H9 (cell line): ENCODE data around the gene CSF1. TPM values are rescaled to one million over a fixed set of nuclear protein-coding genes. Genes with fewer than 3 reads are reported as not detected.

ENCODE experiments used
- DNase-seq: peaks from one replicate; pipeline ENCODE4 v3.0.0-alpha.2; 2017
- H2AFZ ChIP-seq: one replicate; pipeline ENCODE4 v1.6.1; 2013; ENCODE audit warnings: mild to moderate bottlenecking, low read length, control low read depth, moderate library complexity
- H2AK5ac ChIP-seq: 2 replicates; pipeline ENCODE4 v1.6.1; 2013; ENCODE audit warnings: low read length, control low read depth, mixed read lengths; ENCODE audit not compliant: insufficient read length
- H2BK120ac ChIP-seq: one replicate; pipeline ENCODE4 v1.6.1; 2013; ENCODE audit warnings: low read depth, mild to moderate bottlenecking, low read length, control low read depth, inconsistent platforms; ENCODE audit not compliant: poor library complexity, severe bottlenecking
- H2BK12ac ChIP-seq: 2 replicates; pipeline ENCODE4 v1.6.1; 2013; ENCODE audit warnings: low read length, control low read depth, mixed read lengths, low read depth; ENCODE audit not compliant: insufficient read length
- H2BK15ac ChIP-seq: 2 replicates; pipeline ENCODE4 v1.6.1; 2013; ENCODE audit warnings: low read depth, low read length, control low read depth
- H2BK20ac ChIP-seq: one replicate; pipeline ENCODE4 v1.6.1; 2013; ENCODE audit warnings: low read depth, mild to moderate bottlenecking, low read length, control low read depth, inconsistent platforms; ENCODE audit not compliant: poor library complexity, severe bottlenecking
- H2BK5ac ChIP-seq: 2 replicates; pipeline ENCODE4 v1.6.1; 2013; ENCODE audit warnings: low read length, control low read depth, mixed read lengths; ENCODE audit not compliant: insufficient read length
- H3K14ac ChIP-seq: 2 replicates; pipeline ENCODE4 v1.6.1; 2013; ENCODE audit warnings: low read length, control low read depth; ENCODE audit not compliant: insufficient read depth
- H3K18ac ChIP-seq: 2 replicates; pipeline ENCODE4 v1.6.1; 2013; ENCODE audit warnings: low read depth, mild to moderate bottlenecking, mixed read lengths, low read length, control low read depth; ENCODE audit not compliant: insufficient read length
- H3K23ac ChIP-seq: 2 replicates; pipeline ENCODE4 v1.6.1; 2013; ENCODE audit warnings: low read length, control low read depth, mixed read lengths, low read depth; ENCODE audit not compliant: insufficient read length
- H3K23me2 ChIP-seq: 2 replicates; pipeline ENCODE4 v1.6.1; 2013; ENCODE audit warnings: low read depth, mild to moderate bottlenecking, mixed read lengths, low read length, control low read depth; ENCODE audit not compliant: insufficient read length, poor library complexity, severe bottlenecking
- H3K27ac ChIP-seq: 2 replicates; pipeline ENCODE4 v1.5.1; 2013; ENCODE audit warnings: low read length, control low read depth, mixed read lengths, low read depth; ENCODE audit not compliant: insufficient read length
- H3K27me3 ChIP-seq: 2 replicates; pipeline ENCODE4 v1.6.1; 2013; ENCODE audit warnings: low read length, control low read depth, inconsistent platforms; ENCODE audit not compliant: insufficient read depth
- H3K4ac ChIP-seq: 2 replicates; pipeline ENCODE4 v1.6.1; 2013; ENCODE audit warnings: low read depth, mild to moderate bottlenecking, control low read depth, inconsistent platforms, low read length, moderate library complexity
- H3K4me1 ChIP-seq: 2 replicates; pipeline ENCODE4 v1.6.1; 2013; ENCODE audit warnings: low read length, control low read depth, inconsistent platforms; ENCODE audit not compliant: insufficient read depth
- H3K4me2 ChIP-seq: 2 replicates; pipeline ENCODE4 v1.6.1; 2013; ENCODE audit warnings: low read length, control low read depth, mixed read lengths; ENCODE audit not compliant: insufficient read length, insufficient read depth
- H3K56ac ChIP-seq: 2 replicates; pipeline ENCODE4 v1.6.1; 2013; ENCODE audit warnings: low read depth, mild to moderate bottlenecking, mixed read lengths, low read length, control low read depth; ENCODE audit not compliant: insufficient read length
- H3K79me1 ChIP-seq: 2 replicates; pipeline ENCODE4 v1.6.1; 2013; ENCODE audit warnings: low read depth, mild to moderate bottlenecking, moderate library complexity, low read length, control low read depth, inconsistent platforms; ENCODE audit not compliant: insufficient read depth, poor library complexity, severe bottlenecking
- H3K79me2 ChIP-seq: 2 replicates; pipeline ENCODE4 v1.6.1; 2013; ENCODE audit warnings: low read length, control low read depth, inconsistent platforms; ENCODE audit not compliant: insufficient read depth
- H3K9ac ChIP-seq: 2 replicates; pipeline ENCODE4 v1.6.1; 2013; ENCODE audit warnings: low read length, control low read depth, mixed read lengths; ENCODE audit not compliant: insufficient read length; ENCODE audit errors: extremely low read depth
- H3K9me3 ChIP-seq: one replicate; pipeline ENCODE4 v1.6.1; 2013; ENCODE audit warnings: low read depth, low read length, inconsistent platforms; ENCODE audit not compliant: control insufficient read depth
- H3T11ph ChIP-seq: one replicate; pipeline ENCODE4 v1.6.1; 2013; ENCODE audit warnings: mild to moderate bottlenecking, low read length, control low read depth, inconsistent platforms
- H4K20me1 ChIP-seq: one replicate; pipeline ENCODE4 v1.6.1; 2013; ENCODE audit not compliant: control insufficient read depth, insufficient read length, insufficient read depth
- H4K5ac ChIP-seq: 2 replicates; pipeline ENCODE4 v1.6.1; 2013; ENCODE audit warnings: low read depth, mild to moderate bottlenecking, mixed read lengths, low read length, control low read depth; ENCODE audit not compliant: insufficient read length
- H4K8ac ChIP-seq: replicated peaks from 2 replicates; pipeline ENCODE4 v1.6.1; 2013; ENCODE audit warnings: low read length, control low read depth, mixed read lengths, low read depth; ENCODE audit not compliant: insufficient read length
- H4K91ac ChIP-seq: 2 replicates; pipeline ENCODE4 v1.6.1; 2013; ENCODE audit warnings: low read depth, mild to moderate bottlenecking, moderate library complexity, mixed read lengths, low read length, control low read depth; ENCODE audit not compliant: insufficient read length
- H3K27ac Mint-ChIP-seq, 3 experiments: 2 replicates in 2 of 3; 3 replicates in 1 of 3; pipeline ENCODE4 v1.8.0; 2020 to 2021; ENCODE audit warnings: mixed read lengths in 3 of 3, mild to moderate bottlenecking in 1 of 3, moderate library complexity in 1 of 3
- H3K27me3 Mint-ChIP-seq: 2 replicates; pipeline ENCODE4 v1.8.0; 2021; ENCODE audit warnings: low read depth, mild to moderate bottlenecking, moderate library complexity, mixed read lengths
- H3K36me3 Mint-ChIP-seq, 3 experiments: 2 replicates in 2 of 3; 3 replicates in 1 of 3; pipeline ENCODE4 v1.8.0; 2020 to 2021; ENCODE audit warnings: low read depth in 3 of 3, mixed read lengths in 3 of 3; ENCODE audit not compliant: insufficient read depth in 1 of 3
- H3K4me1 Mint-ChIP-seq, 2 experiments: 2 replicates each; pipeline ENCODE4 v1.8.0; 2020; ENCODE audit warnings: mixed read lengths in 2 of 2
- H3K4me3 Mint-ChIP-seq, 2 experiments: 2 replicates in 1 of 2; 3 replicates in 1 of 2; pipeline ENCODE4 v1.8.0; 2020 to 2021; ENCODE audit warnings: mild to moderate bottlenecking in 2 of 2, mixed read lengths in 2 of 2, moderate library complexity in 1 of 2
- H3K9me3 Mint-ChIP-seq, 2 experiments: 2 replicates in 1 of 2; 3 replicates in 1 of 2; pipeline ENCODE4 v1.8.0; 2020; ENCODE audit warnings: mild to moderate bottlenecking in 2 of 2, mixed read lengths in 2 of 2, moderate library complexity in 1 of 2
- CTCF ChIP-seq: fragments of 200-600 bp; sonication (generic); conservative IDR thresholded peaks from 3 replicates; pipeline ENCODE4 v1.8.0; 2021; ENCODE audit warnings: antibody characterized with exemption, mild to moderate bottlenecking
- WGBS: extraction: QIAGEN DNeasy Blood & Tissue Kit; methylation state at CpG from one replicate; pipeline ENCODE4 v1.1.7; 2013; ENCODE audit warnings: missing lambda C conversion rate, low lambda C conversion rate, mixed read lengths; ENCODE audit not compliant: insufficient read length; ENCODE audit errors: extremely low coverage; 5-methylcytosine and 5-hydroxymethylcytosine counted together
- total RNA-seq: library from RNA; stranded (reverse); gene quantifications from 2 replicates; pipeline ENCODE4 v1.2.1, GENCODE V29; 2021

CSF1 gene
- total RNA-seq, 1 experiment from 2014 or later: 2.3 TPM

GRCh38 chr1:109897259-109897955, 13.2 kb upstream of the CSF1 start:
- Histone ChIP-seq H4K5ac (no peak overlapping the region), H3K4me2 (no peak overlapping the region), H3K79me1 (no peaks in the 10 kb centered on the region), H2BK12ac (no peak overlapping the region), H3T11ph (no peak overlapping the region), H3K9ac (no peak overlapping the region), H2BK5ac (no peak overlapping the region), H2AK5ac (no peak overlapping the region), H3K56ac (no peak overlapping the region), H3K23me2 (no peaks in the 10 kb centered on the region), H4K8ac (no peak overlapping the region), H3K27ac (no peak overlapping the region), H3K14ac (no peak overlapping the region), H2BK20ac (no peak overlapping the region), H2BK120ac (no peak overlapping the region), H2AFZ (no peak overlapping the region), H4K20me1 (no peaks in the 10 kb centered on the region), H3K27me3 (no peaks in the 10 kb centered on the region), H3K23ac (no peak overlapping the region), H3K9me3 (no peaks in the 10 kb centered on the region), H3K4me1 (no peaks in the 10 kb centered on the region), H4K91ac (no peak overlapping the region), H3K18ac (no peak overlapping the region), H2BK15ac (no peak overlapping the region), H3K4ac (no peak overlapping the region), H3K79me2 (no peaks in the 10 kb centered on the region)
- Mint-ChIP-seq H3K27me3 (peaks cover 2% of the 10 kb centered on the region), H3K36me3 (no peaks in the 10 kb centered on the region), H3K9me3 (no peaks in the 10 kb centered on the region), H3K4me1 (peaks cover 8 to 11% of the 10 kb centered on the region in 2 experiments), H3K27ac (no peak overlapping the region), H3K4me3 (no peak overlapping the region)
- WGBS: no CpG with 5 or more reads among the region's 7 CpGs
- DNase-seq: no peak
- no peak for TF ChIP-seq CTCF
